ENCODE measurements around the gene DNPEP.

DNPEP gene

DNA sequence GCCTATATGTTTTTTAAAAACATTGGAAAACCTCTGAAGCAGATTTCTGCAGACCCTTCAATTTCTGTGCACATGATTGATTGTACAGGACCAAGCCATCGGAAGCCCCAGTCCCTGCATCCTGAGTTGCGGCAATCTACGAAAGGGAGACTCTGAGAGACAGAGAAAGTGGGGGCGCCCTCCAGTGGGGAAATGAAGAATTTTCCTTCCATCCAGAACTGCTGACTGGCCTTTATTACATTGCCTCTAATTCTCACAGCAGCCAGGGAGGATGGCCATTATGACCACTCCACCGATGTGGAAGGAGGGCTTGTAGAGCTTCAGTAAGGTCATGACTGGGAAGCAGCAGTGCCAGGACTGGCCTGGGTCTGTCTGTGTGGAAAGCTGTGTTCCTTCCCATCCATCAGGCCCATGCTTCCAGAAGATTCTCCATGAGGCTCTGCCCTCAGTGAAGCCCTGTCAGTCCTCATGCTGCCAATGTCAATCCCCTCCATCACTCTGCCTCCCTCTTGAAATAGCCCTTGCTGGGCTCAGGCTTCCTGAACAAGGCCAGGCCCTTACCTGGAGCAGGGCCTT lies 35.2 kb downstream of the DNPEP start:
- Histone ChIP-seq H3K4me2 (ENCODE audit: low read length) (no peak overlapping the region), H3K36me3 (ENCODE audit: insufficient read depth, low read length) (no peaks in the 10 kb centered on the region), H3K9me3 (ENCODE audit: low read length) (no peaks in the 10 kb centered on the region), H3K79me2 (ENCODE audit: insufficient read depth, low read length) (no peaks in the 10 kb centered on the region), H3K27me3 (ENCODE audit: insufficient read depth, low read length) (no peaks in the 10 kb centered on the region), H4K20me1 (ENCODE audit: insufficient read depth, low read length) (no peaks in the 10 kb centered on the region), H3K27ac (ENCODE audit: low read depth, low read length, poor library complexity, severe bottlenecking) (no peak overlapping the region), H3F3A (ENCODE audit: insufficient read depth, low read length) (no peaks in the 10 kb centered on the region), H3K9ac (ENCODE audit: low read length) (no peak overlapping the region), H3K4me3 (ENCODE audit: low read depth, low read length, poor library complexity, severe bottlenecking) (no peak overlapping the region), H2AFZ (ENCODE audit: low read length) (no peak overlapping the region), H3K4me1 (ENCODE audit: insufficient read depth, low read length, severe bottlenecking) (no peaks in the 10 kb centered on the region), H3K9me2 (ENCODE audit: low read depth, low read length) (no peaks in the 10 kb centered on the region)
- TF ChIP-seq EZH2 (IDR thresholded peaks at IDR 0.05; ENCODE audit: borderline replicate concordance, low read length) = no peak
- TF ChIP-seq, protein P1, sequence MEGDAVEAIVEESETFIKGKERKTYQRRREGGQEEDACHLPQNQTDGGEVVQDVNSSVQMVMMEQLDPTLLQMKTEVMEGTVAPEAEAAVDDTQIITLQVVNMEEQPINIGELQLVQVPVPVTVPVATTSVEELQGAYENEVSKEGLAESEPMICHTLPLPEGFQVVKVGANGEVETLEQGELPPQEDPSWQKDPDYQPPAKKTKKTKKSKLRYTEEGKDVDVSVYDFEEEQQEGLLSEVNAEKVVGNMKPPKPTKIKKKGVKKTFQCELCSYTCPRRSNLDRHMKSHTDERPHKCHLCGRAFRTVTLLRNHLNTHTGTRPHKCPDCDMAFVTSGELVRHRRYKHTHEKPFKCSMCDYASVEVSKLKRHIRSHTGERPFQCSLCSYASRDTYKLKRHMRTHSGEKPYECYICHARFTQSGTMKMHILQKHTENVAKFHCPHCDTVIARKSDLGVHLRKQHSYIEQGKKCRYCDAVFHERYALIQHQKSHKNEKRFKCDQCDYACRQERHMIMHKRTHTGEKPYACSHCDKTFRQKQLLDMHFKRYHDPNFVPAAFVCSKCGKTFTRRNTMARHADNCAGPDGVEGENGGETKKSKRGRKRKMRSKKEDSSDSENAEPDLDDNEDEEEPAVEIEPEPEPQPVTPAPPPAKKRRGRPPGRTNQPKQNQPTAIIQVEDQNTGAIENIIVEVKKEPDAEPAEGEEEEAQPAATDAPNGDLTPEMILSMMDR (IDR thresholded peaks at IDR 0.05; ENCODE audit: low read length) = peak; percentile 76

DNA sequence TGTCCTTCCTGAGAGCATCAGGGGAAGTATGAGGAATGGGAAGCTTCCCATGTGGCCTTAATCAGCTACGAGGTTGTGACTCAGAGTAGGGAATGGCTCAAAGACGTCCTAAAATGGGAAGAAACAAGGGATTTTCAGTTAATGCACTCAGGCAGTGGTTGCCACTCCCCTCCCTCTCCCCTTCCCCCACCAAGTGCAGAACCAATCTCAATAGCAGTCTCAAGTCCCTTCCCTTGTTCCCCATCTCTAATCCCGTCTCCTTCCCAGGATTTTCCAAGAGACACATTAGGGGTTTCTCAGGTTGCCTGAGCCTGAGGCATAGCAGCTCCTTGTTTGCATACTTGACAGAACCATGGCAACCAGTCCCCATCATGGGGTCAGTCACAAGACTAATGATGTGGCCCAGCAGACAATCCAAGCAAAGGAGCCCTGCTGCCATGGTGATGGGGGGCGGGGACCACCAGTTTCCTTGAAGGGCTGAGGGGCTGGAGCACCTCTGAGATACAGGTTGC lies 36.9 kb downstream of the DNPEP start:
- no peaks in the 10 kb centered on the region for H3K9me3 ChIP-seq (ENCODE audit: low read length)
- H3K36me3 ChIP-seq (ENCODE audit: insufficient read depth, low read length) = no peaks in the 10 kb centered on the region
- no peak overlapping the region for H3K27ac ChIP-seq (ENCODE audit: low read depth, low read length, poor library complexity, severe bottlenecking)

DNA sequence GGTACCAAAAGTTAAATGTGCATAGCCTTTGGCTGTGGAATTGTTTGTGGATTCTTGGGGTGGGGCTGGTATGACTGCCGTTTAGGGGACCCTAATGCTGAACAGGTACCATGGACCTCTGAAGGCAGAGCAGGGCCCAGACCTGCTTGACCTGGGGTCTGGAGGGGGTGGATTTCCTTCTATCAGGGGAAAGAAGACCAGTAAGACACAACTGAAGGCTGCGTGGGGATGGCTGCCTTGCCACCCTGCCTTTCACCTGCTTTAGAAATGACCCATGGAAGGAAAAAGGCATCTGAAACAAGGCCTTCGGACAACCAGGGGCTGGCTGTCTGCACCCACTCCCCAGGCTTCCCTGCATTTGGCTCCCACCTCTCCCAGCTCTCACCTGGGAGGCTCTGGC lies 37.5 kb downstream of the DNPEP start:
- H3K4me2 ChIP-seq (ENCODE audit: low read length) = no peak overlapping the region
- H2AFZ ChIP-seq (ENCODE audit: low read length) = no peak overlapping the region
- H3F3A ChIP-seq (ENCODE audit: insufficient read depth, low read length) = no peaks in the 10 kb centered on the region
- no peaks in the 10 kb centered on the region for H3K4me1 ChIP-seq (ENCODE audit: insufficient read depth, low read length, severe bottlenecking)
- H3K9me2 ChIP-seq (ENCODE audit: low read depth, low read length) = no peaks in the 10 kb centered on the region
- no peaks in the 10 kb centered on the region for H3K79me2 ChIP-seq (ENCODE audit: insufficient read depth, low read length)
- no peak overlapping the region for H3K27ac ChIP-seq (ENCODE audit: low read depth, low read length, poor library complexity, severe bottlenecking)
- no peaks in the 10 kb centered on the region for H3K36me3 ChIP-seq (ENCODE audit: insufficient read depth, low read length)
- TF ChIP-seq, protein P1 (IDR thresholded peaks at IDR 0.05; ENCODE audit: low read length) = no peak
- TF ChIP-seq EZH2 (IDR thresholded peaks at IDR 0.05; ENCODE audit: borderline replicate concordance, low read length) = no peak
- no peaks in the 10 kb centered on the region for H4K20me1 ChIP-seq (ENCODE audit: insufficient read depth, low read length)
- no peak overlapping the region for H3K9ac ChIP-seq (ENCODE audit: low read length)
- no peaks in the 10 kb centered on the region for H3K27me3 ChIP-seq (ENCODE audit: insufficient read depth, low read length)
- H3K4me3 ChIP-seq (ENCODE audit: low read depth, low read length, poor library complexity, severe bottlenecking) = no peak overlapping the region
- no peaks in the 10 kb centered on the region for H3K9me3 ChIP-seq (ENCODE audit: low read length)

More for the DNA sequence above, 36.9 kb downstream of the DNPEP start:
- H3K9me2 ChIP-seq (ENCODE audit: low read depth, low read length) = no peaks in the 10 kb centered on the region
- no peak overlapping the region for H3K4me2 ChIP-seq (ENCODE audit: low read length)
- no peaks in the 10 kb centered on the region for H4K20me1 ChIP-seq (ENCODE audit: insufficient read depth, low read length)
- H3K9ac ChIP-seq (ENCODE audit: low read length) = no peak overlapping the region
- H3K79me2 ChIP-seq (ENCODE audit: insufficient read depth, low read length) = no peaks in the 10 kb centered on the region
- no peak overlapping the region for H2AFZ ChIP-seq (ENCODE audit: low read length)
- H3K4me1 ChIP-seq (ENCODE audit: insufficient read depth, low read length, severe bottlenecking) = no peaks in the 10 kb centered on the region
- H3K4me3 ChIP-seq (ENCODE audit: low read depth, low read length, poor library complexity, severe bottlenecking) = no peak overlapping the region
- no peaks in the 10 kb centered on the region for H3F3A ChIP-seq (ENCODE audit: insufficient read depth, low read length)
- no peak for TF ChIP-seq EZH2 (IDR thresholded peaks at IDR 0.05; ENCODE audit: borderline replicate concordance, low read length)
- TF ChIP-seq, protein P1 (IDR thresholded peaks at IDR 0.05; ENCODE audit: low read length) = no peak
- no peaks in the 10 kb centered on the region for H3K27me3 ChIP-seq (ENCODE audit: insufficient read depth, low read length)
